ENCODE results near the gene CAPN11. TPM values are rescaled to one million over a fixed set of nuclear protein-coding genes. Genes with fewer than 3 reads are reported as not detected.

Gene CAPN11
- total RNA-seq, 1 donor from 2014 or later: not detected

DNA sequence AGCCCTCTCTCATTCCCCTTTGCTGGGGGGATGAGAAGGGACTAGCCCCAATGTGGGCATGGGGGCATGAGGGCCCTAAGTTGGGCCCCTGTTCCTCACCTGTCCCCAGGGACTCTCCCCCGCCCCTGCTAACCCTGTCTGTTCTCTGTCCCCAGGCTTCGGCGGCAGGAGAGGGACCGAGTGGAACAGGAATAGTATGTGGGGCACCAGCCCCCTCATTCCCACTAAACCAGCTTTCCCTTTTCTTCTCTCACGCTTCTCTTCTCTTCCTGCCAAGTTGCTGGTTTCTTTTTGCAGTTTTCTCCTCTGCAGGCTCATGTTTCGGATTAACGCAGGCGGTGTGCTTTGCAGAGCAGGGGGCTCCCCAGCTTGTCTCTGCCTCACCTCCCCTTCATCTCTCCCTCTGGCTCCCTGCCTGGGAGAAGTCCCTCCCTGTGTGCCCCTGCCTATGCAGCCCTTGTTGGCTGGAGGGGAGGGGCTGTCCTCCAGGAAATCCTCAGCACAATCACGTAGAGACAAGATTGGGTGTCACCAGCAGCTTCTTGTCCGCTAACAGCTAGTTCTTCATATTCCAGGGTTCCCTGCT is 23.4 kb upstream of the CAPN11 start:
- peaks cover 7% of the 10 kb centered on the region for H3K27me3 Mint-ChIP-seq (ENCODE audit: unreplicated experiment)
- TF ChIP-seq, protein P1, sequence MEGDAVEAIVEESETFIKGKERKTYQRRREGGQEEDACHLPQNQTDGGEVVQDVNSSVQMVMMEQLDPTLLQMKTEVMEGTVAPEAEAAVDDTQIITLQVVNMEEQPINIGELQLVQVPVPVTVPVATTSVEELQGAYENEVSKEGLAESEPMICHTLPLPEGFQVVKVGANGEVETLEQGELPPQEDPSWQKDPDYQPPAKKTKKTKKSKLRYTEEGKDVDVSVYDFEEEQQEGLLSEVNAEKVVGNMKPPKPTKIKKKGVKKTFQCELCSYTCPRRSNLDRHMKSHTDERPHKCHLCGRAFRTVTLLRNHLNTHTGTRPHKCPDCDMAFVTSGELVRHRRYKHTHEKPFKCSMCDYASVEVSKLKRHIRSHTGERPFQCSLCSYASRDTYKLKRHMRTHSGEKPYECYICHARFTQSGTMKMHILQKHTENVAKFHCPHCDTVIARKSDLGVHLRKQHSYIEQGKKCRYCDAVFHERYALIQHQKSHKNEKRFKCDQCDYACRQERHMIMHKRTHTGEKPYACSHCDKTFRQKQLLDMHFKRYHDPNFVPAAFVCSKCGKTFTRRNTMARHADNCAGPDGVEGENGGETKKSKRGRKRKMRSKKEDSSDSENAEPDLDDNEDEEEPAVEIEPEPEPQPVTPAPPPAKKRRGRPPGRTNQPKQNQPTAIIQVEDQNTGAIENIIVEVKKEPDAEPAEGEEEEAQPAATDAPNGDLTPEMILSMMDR (IDR thresholded peaks at IDR 0.05; ENCODE audit: partially characterized antibody, unreplicated experiment): no peak
- peaks cover 1% of the 10 kb centered on the region for H3K9me3 Mint-ChIP-seq (ENCODE audit: unreplicated experiment)
- H3K36me3 Mint-ChIP-seq (ENCODE audit: unreplicated experiment): no peaks in the 10 kb centered on the region
- H3K4me1 Mint-ChIP-seq (ENCODE audit: low read depth, unreplicated experiment): peaks cover 41% of the 10 kb centered on the region
- peak overlapping the region; percentile 1 for H3K27ac Mint-ChIP-seq (ENCODE audit: unreplicated experiment)
- DNase-seq: no peak
- peak overlapping the region; percentile 7 for H3K4me3 Mint-ChIP-seq (ENCODE audit: unreplicated experiment)

DNA sequence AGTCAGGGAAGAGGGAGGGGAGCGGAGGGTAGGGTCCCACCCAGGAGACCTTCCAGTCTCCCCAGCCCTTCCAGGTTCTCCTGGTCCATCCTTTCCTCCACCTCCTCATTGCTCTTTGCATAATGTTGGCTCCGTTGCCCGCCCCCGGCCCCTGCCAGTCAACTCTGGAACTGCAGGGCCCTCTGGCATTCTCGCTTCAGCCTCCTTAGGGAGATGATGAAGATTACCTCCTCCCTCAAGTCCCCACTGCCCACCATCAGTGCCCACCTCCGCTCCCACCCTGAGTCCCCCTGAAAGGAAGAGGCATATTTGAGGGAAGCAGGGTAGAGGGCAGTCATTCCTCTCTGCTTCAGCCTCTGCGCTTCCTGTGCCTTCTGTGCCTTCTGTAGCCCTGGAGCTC is 22.7 kb upstream of the CAPN11 start:
- no peak overlapping the region for H3K27ac Mint-ChIP-seq (ENCODE audit: unreplicated experiment)
- H3K4me1 Mint-ChIP-seq (ENCODE audit: low read depth, unreplicated experiment): peaks cover 41% of the 10 kb centered on the region
- TF ChIP-seq, protein P1 (IDR thresholded peaks at IDR 0.05; ENCODE audit: partially characterized antibody, unreplicated experiment): no peak
- no peaks in the 10 kb centered on the region for H3K36me3 Mint-ChIP-seq (ENCODE audit: unreplicated experiment)
- DNase-seq: no peak
- H3K27me3 Mint-ChIP-seq (ENCODE audit: unreplicated experiment): peaks cover 7% of the 10 kb centered on the region
- no peak overlapping the region for H3K4me3 Mint-ChIP-seq (ENCODE audit: unreplicated experiment)
- H3K9me3 Mint-ChIP-seq (ENCODE audit: unreplicated experiment): peaks cover 1% of the 10 kb centered on the region

GRCh38 chr6:44138717-44139350 is 19.8 kb upstream of the CAPN11 start:
- TF ChIP-seq, protein P1 (IDR thresholded peaks at IDR 0.05; ENCODE audit: partially characterized antibody, unreplicated experiment): no peak
- no peak overlapping the region for H3K27ac Mint-ChIP-seq (ENCODE audit: unreplicated experiment)
- H3K4me1 Mint-ChIP-seq (ENCODE audit: low read depth, unreplicated experiment): peaks cover 26% of the 10 kb centered on the region
- no peak for DNase-seq
- peak overlapping the region; percentile 56 for H3K4me3 Mint-ChIP-seq (ENCODE audit: unreplicated experiment)
- H3K36me3 Mint-ChIP-seq (ENCODE audit: unreplicated experiment): no peaks in the 10 kb centered on the region
- peaks cover 1% of the 10 kb centered on the region for H3K9me3 Mint-ChIP-seq (ENCODE audit: unreplicated experiment)
- H3K27me3 Mint-ChIP-seq (ENCODE audit: unreplicated experiment): peaks cover 6% of the 10 kb centered on the region

DNA sequence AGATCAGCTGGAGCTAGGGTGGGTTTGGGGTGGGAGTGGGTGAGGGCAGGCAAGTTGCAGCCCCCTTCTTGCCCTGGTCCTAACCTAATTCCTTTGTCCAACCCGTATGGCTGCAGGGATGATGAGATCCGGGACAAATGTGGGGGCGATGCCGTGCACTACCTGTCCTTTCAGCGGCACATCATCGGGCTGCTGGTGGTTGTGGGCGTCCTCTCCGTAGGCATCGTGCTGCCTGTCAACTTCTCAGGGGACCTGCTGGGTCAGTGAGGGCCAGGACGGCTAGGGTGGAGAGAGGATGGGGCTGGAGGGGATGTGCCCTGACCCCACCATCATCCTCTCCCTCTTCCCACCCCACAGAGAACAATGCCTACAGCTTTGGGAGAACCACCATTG is 19.3 kb upstream of the CAPN11 start:
- DNase-seq: no peak
- peaks cover 26% of the 10 kb centered on the region for H3K4me1 Mint-ChIP-seq (ENCODE audit: low read depth, unreplicated experiment)
- H3K4me3 Mint-ChIP-seq (ENCODE audit: unreplicated experiment): no peak overlapping the region
- no peaks in the 10 kb centered on the region for H3K36me3 Mint-ChIP-seq (ENCODE audit: unreplicated experiment)
- H3K9me3 Mint-ChIP-seq (ENCODE audit: unreplicated experiment): peaks cover 3% of the 10 kb centered on the region
- H3K27ac Mint-ChIP-seq (ENCODE audit: unreplicated experiment): no peak overlapping the region
- TF ChIP-seq, protein P1 (IDR thresholded peaks at IDR 0.05; ENCODE audit: partially characterized antibody, unreplicated experiment): no peak
- peaks cover 5% of the 10 kb centered on the region for H3K27me3 Mint-ChIP-seq (ENCODE audit: unreplicated experiment)

DNA sequence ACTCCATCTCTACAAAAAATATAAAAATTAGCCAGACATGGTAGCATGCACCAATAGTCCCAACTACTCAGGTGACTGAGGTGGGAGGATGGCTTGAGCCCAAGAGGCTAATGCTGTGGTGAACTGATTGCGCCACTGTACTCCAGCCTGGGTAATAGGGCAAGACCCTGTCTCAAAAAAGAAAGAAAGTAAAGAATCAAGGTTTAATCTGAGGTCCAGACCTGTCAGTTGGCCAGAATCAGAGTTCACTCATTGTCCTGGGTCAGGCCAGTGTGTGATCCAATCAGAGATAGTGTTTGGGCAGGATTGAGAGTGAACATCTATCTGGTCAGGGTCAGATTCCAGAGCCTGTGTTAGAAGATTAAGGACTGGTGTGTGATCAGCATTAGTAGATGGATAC is 15.8 kb upstream of the CAPN11 start:
- no peak overlapping the region for H3K4me3 Mint-ChIP-seq (ENCODE audit: unreplicated experiment)
- H3K4me1 Mint-ChIP-seq (ENCODE audit: low read depth, unreplicated experiment): peaks cover 14% of the 10 kb centered on the region
- H3K9me3 Mint-ChIP-seq (ENCODE audit: unreplicated experiment): peaks cover 3% of the 10 kb centered on the region
- no peak for DNase-seq
- no peak overlapping the region for H3K27ac Mint-ChIP-seq (ENCODE audit: unreplicated experiment)
- TF ChIP-seq, protein P1 (IDR thresholded peaks at IDR 0.05; ENCODE audit: partially characterized antibody, unreplicated experiment): no peak
- peaks cover 3% of the 10 kb centered on the region for H3K36me3 Mint-ChIP-seq (ENCODE audit: unreplicated experiment)
- peaks cover 5% of the 10 kb centered on the region for H3K27me3 Mint-ChIP-seq (ENCODE audit: unreplicated experiment)

Measured in glutamatergic neuron (in vitro differentiated cells).